GM18909 (cell line): ENCODE results near the gene UHRF1.
"Not testable (repeated sequence)": the region's sequence is repeated elsewhere in the genome, so short reads cannot be mapped to it uniquely, and the experiment has no call there.

Source experiments
- ATAC-seq: cut with Tn5 transposase; IDR thresholded peaks from one replicate; pipeline ENCODE4 v1.9.1; 2021; ENCODE audit warnings: mild to moderate bottlenecking; ENCODE audit not compliant: unreplicated experiment, poor library complexity

Gene UHRF1

GRCh38 chr19:4969772-4970531 lies 60.7 kb downstream of the UHRF1 start:
- no peak for ATAC-seq

GRCh38 chr19:4970558-4971423 lies 61.5 kb downstream of the UHRF1 start:
- no peak for ATAC-seq

- ATAC-seq, result no peak
These were observed 62.1 kb downstream of the UHRF1 start for GRCh38 chr19:4971424-4971793.

DNA sequence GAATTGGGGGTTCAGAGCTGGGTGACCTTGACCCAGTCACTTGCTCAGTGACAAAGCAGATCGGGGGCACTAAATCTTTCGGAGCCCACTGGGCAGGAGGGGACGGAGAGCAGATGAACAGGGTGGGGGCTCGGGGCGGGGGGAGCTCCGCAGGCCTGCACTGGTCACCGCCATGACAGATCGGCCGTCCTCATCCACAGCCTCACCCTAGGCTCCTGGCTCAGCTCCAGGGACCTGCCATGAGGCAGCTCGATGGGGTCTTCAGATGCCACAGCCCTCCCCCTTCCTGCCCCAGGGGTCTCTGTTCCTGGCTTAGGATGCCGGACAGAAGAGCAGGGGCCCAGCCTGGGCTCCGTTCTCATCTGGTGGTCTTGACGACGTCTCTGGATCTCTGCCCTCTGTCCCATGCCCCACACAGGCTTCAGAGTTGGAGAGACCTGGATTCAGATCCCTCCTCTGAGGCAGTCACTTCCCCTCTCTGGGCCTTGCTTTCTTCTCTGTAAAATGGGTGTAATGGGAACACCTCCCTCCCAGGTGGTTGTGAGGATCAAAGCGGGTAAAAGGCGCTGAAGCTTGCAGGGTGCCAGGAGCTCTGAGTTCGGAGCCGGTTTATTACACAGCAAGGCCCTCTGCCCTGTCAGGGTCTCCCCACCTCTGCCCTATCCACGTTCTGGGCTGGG lies 62.7 kb downstream of the UHRF1 start:
- ATAC-seq, result no peak

DNA sequence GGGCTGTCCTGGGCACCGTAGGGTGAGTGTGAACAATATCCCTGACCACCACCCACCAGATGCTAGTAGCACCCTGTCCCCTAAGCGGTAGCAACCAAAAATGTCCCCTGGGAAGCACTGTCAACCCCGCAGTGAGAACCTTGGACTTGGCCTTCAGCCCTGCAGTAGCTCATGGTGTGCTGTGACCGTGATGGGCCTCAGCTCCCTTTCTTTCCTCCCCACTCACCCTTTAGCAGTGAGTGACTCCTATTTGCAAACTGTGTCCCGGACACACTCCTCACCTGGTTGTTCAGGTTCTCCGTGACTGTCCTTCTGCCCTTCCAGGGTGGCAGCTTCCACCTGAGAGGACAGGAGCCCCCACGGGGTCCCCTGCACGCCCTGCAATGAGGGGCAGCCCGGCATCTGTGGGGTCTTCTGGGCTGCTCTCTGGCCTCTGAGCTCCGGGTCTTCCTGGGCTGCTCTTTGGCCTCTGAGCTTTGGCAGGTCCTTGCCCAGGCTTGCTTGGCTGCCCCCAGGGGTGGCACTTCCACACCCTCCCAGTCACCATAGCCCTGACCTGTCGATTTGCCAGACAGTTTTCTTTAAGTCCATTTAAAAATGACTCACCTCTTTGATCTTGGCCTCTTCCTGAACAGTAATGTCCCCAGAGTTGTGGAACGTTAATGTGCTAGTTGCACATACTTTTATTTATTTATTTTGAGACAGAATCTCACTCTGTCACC lies 63.4 kb downstream of the UHRF1 start:
- no peak for ATAC-seq

- no peak for ATAC-seq
These were observed 65.7 kb downstream of the UHRF1 start for GRCh38 chr19:4974880-4975469.

- not testable (repeated sequence) for ATAC-seq
These were observed 66.3 kb downstream of the UHRF1 start for GRCh38 chr19:4975601-4976000.

DNA sequence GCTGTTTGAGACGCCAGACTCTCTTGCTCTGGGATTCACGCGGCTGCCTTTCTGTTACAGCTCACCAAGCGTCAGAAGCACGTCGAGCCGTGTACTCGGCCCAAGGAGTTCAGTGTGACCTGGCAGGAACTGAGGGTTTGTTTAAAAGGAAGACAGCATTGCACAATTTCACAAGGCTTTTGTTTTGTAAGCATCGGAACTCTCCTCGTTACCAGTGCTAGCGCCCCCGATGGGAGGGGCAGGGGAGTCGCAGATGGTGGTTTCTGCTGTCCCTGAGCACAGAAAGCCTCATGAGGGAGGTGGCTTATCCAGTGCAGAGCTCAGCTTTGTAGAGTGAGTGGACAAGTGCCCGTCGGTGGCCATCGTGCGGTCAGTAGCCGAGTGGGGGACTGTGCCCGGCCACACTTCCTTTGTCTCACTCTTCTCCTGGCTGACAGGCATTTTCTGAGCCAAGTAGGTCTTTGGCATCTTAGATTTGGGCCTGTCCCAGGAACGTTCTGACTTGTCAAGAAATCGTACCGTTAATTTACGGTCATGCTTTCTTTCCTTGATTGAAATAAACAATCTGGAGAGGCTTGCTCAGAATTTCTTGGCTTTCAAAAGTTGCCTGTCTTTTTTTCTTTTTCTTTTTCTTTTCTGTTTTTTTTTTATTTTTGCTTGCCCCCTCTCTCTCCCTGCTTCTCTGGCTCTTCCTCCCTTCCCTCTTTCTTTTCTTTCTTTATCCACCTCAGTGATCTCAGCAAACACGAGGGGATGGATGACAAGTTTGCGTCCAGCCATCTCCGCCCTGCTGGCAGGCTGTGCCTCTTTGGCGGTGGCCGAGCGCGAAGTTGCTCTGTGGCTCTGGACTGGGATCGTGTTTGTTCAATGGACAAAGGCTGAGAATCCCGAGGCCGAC lies 67.3 kb downstream of the UHRF1 start:
- no peak for ATAC-seq

GRCh38 chr19:4977299-4978174 lies 68.2 kb downstream of the UHRF1 start:
- no peak for ATAC-seq

DNA sequence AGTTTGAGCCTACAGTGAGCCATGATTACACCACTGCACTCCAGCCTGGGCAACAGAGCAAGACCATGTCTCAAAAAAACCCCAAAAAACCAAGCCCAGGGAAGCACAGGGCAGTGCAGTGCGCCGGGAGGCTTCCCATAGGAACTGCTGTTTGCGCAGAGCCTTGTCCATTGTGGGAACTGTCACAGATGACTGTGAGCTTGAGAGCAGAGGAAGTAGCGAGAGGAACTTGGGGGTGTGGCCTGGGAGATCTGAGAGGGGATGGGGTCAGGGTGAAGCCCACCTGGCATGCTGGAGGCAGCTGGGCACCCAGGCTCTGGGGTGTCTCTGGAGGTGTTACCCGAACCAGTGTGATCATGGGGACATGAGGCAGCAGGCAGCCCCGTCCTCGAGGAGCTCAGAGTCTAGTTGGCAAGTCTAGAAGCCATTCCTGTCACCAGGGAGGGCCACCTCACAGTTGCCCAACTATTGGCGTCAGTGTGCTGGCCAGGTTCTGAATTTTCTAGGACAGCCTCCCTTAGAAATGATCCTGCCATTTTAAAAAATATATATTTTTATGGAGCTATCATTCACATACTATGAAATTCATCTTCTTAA lies 70.0 kb downstream of the UHRF1 start:
- ATAC-seq, result no peak

- ATAC-seq, result no peak
These were observed 70.8 kb downstream of the UHRF1 start for GRCh38 chr19:4980067-4980466.

DNA sequence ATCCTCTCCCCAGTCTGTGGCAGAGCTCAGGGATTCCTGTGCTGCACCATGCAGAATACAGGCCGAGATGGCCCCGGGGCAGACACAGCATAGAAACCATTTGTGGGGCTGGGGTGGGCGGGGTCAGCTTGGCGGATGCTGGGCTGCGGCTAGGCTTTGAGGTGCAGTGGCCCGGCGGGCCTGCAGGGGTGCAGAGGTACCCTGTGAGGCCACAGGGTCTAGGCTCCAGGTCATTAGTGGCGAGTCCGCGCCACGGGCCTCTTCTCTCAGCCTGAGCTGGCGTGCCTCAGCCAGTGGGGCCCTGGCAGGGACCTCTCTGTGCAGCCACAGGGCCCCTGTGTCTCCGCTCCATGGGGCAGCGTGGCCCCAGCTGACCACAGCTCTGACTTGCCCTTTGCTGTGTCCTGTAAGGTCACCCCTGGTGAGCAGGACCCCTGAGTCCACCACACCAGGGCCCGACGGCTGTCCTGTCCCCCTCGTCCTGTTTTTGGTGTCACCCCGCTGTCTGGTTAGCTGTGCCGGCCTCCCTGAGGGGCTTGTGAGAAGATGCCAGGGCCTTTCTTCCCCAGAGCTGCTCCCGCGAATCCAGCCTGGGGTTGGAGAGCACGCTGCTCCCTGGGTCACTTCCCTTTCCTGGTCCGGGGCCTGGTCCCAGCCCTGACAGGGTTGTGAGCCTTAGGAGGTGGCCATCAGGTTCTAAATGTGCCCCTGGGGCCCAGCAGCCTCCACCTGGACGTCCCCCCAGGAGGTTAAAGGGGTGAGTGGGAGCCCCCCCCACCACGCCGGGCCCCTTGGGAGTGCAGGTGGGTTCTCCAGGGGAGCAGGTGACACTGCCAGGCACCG lies 71.8 kb downstream of the UHRF1 start:
- no peak for ATAC-seq

DNA sequence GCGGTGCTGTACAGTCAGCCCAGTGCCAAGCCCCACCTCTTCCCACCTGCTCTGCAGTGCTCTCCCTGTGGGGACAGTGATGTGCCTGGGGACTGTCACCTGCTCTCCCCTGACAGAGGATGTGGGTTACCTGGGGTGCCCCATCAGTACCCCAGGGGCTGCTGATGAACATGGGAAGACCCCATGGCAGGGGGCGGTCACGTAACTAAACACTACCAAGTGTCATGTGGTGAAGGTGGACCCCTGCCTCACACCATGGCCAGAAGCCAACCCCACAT lies 72.3 kb downstream of the UHRF1 start:
- no peak for ATAC-seq

DNA sequence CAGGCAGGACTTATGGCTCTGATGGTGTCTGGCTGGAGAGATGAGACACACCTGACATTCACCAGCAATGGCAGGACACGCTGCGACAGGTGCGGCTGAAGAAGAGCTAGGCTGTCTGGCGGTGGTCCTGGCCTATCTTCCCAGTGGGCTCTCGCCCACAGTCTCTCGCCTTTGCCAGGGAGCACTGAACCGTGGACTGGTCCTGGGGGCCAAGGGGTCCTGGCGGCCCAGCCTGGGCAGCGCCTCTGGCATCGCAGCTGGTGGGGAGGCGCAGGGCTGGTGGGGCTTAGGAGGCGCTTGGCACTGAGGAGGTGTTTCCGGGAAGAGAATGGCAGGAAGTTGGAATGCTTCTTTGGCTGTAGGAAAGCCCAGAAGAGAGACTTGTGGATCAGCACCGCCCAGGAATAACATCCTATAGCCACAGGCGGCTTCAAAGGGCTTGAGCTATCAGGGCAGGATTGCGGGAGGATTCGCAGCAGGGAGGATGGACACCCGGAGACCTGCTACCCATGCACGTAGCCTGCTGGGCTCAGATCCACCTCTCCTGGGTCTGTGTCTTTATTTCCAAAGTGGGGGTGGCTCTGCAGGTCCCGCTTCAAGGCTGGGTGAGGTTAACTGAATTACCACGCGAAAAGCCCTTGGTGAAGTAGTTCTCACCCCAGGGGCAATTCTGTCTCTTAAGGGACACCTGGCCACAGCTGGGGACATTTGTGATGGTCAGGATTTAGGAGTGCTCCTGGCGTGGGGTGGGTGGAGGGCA lies 74.2 kb downstream of the UHRF1 start:
- ATAC-seq, result no peak

DNA sequence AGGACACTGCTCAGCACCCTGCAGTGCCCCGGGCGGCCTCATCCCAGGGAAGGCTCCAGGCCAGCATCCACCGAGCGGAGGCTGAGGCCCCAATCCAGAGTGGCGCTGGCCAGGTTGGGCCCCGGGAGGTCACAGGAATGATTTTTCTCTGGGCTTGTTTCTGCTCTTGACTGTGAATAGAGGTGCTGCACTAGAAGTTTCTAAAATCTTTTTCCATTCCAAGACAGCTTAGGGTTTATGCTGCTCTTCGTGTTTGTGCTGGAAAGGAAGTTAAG lies 74.7 kb downstream of the UHRF1 start:
- no peak for ATAC-seq

- no peak for ATAC-seq
These were observed 75.2 kb downstream of the UHRF1 start for GRCh38 chr19:4984438-4984990.
